Lower lobe of right lung (tissue), 2 donors: ENCODE data around the gene PALD1. TPM values are rescaled to one million over a fixed set of nuclear protein-coding genes. Genes with fewer than 3 reads are reported as not detected.

Experiments
- ATAC-seq, 2 donors: fragments of 200-7000 bp; cut with Tn5 transposase; one replicate each; pipeline ENCODE4 v1.9.1; 2020 to 2022; ENCODE audit warnings: mild to moderate bottlenecking in 2 of 2, moderate library complexity in 2 of 2
- DNase-seq: peaks from one replicate; pipeline ENCODE4 v3.0.0-alpha.2; 2020
- H3K27ac ChIP-seq: fragments of 200-600 bp; one replicate; pipeline ENCODE4 v1.8.0; 2022
- H3K27me3 ChIP-seq: fragments of 200-600 bp; one replicate; pipeline ENCODE4 v1.8.0; 2022; ENCODE audit warnings: low read depth
- H3K36me3 ChIP-seq: fragments of 200-600 bp; one replicate; pipeline ENCODE4 v1.8.0; 2022; ENCODE audit warnings: mild to moderate bottlenecking
- H3K4me1 ChIP-seq: fragments of 200-600 bp; one replicate; pipeline ENCODE4 v1.8.0; 2022
- H3K4me3 ChIP-seq: fragments of 200-600 bp; one replicate; pipeline ENCODE4 v1.8.0; 2022; ENCODE audit warnings: mild to moderate bottlenecking
- H3K9me3 ChIP-seq: fragments of 200-600 bp; one replicate; pipeline ENCODE4 v1.8.0; 2022
- intact Hi-C: fragments of 100-400 bp; cut with DNase I; formaldehyde crosslinking; loops from one replicate; pipeline ENCODE4 v1.11.0; 2022
- total RNA-seq: library from RNA; stranded (reverse); fragmentation: NEBNext Ultra II Directional; extraction: Animal tissue kit (Norgen Biotek cat#: 25700); gene quantifications from one replicate; pipeline ENCODE4 v1.2.1, GENCODE V29; 2021
- TF ChIP-seq, protein P1 (sequence below): fragments of 200-600 bp; IDR thresholded peaks from one replicate; pipeline ENCODE4 v1.8.0; 2022; ENCODE audit warnings: antibody characterized with exemption, mild to moderate bottlenecking
- donor health status: DM: no; HTN: yes; CAD: no; lungs with severe emphysema.

Gene PALD1
- total RNA-seq, 1 donor from 2014 or later, result 16.0 TPM

- no peak overlapping the region for H3K27ac ChIP-seq
- ATAC-seq (no peak), DNase-seq (no peak)
- no peaks in the 10 kb centered on the region for H3K9me3 ChIP-seq
- H3K36me3 ChIP-seq, result no peaks in the 10 kb centered on the region
- TF ChIP-seq, protein P1, sequence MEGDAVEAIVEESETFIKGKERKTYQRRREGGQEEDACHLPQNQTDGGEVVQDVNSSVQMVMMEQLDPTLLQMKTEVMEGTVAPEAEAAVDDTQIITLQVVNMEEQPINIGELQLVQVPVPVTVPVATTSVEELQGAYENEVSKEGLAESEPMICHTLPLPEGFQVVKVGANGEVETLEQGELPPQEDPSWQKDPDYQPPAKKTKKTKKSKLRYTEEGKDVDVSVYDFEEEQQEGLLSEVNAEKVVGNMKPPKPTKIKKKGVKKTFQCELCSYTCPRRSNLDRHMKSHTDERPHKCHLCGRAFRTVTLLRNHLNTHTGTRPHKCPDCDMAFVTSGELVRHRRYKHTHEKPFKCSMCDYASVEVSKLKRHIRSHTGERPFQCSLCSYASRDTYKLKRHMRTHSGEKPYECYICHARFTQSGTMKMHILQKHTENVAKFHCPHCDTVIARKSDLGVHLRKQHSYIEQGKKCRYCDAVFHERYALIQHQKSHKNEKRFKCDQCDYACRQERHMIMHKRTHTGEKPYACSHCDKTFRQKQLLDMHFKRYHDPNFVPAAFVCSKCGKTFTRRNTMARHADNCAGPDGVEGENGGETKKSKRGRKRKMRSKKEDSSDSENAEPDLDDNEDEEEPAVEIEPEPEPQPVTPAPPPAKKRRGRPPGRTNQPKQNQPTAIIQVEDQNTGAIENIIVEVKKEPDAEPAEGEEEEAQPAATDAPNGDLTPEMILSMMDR, result no peak
- peaks cover 33% of the 10 kb centered on the region for H3K4me1 ChIP-seq
- H3K27me3 ChIP-seq, result no peaks in the 10 kb centered on the region
- intact Hi-C loops, result no loop called here
- H3K4me3 ChIP-seq, result no peak overlapping the region
Measured at GRCh38 chr10:70587045-70587658, 108.6 kb downstream of the PALD1 start.

DNA sequence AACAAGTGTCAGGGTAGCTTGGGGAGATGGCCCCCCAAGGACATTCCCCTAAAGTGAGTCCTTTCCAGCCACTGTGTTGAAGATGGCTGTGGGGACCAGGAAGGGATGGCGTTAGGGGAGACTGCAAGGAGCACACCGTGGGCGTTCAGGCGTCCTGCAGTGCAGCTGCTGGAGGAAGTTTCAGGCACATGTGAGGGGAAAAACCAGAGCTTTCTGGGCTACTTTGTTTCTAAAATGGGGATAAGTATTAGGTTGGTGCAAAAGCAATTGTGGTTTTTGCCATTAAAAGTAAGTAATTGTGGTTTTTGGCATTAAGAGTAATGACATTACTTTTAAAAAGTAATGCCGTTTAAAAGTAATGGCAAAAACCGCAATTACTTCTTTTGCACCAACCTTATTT, 109.7 kb downstream of the PALD1 start:
- H3K36me3 ChIP-seq, result no peaks in the 10 kb centered on the region
- intact Hi-C loops, result no loop called here
- no peaks in the 10 kb centered on the region for H3K27me3 ChIP-seq
- DNase-seq, result no peak
- no peak overlapping the region for H3K4me3 ChIP-seq
- H3K4me1 ChIP-seq, result peaks cover 30% of the 10 kb centered on the region
- no peaks in the 10 kb centered on the region for H3K9me3 ChIP-seq
- no peak overlapping the region for H3K27ac ChIP-seq
- TF ChIP-seq, protein P1, result no peak
- no peak for ATAC-seq

- ATAC-seq, result no peak
- no peak for DNase-seq
- Histone ChIP-seq H3K4me1 (peaks cover 23% of the 10 kb centered on the region), H3K27ac (peak overlapping the region; percentile 54), H3K27me3 (no peaks in the 10 kb centered on the region), H3K9me3 (no peaks in the 10 kb centered on the region), H3K36me3 (no peaks in the 10 kb centered on the region), H3K4me3 (no peak overlapping the region)
- intact Hi-C loops, result no loop called here
- TF ChIP-seq, protein P1, result no peak
Measured at GRCh38 chr10:70588859-70589570, 110.4 kb downstream of the PALD1 start.

GRCh38 chr10:70589762-70590654, 111.4 kb downstream of the PALD1 start:
- Histone ChIP-seq H3K4me1 (peaks cover 14% of the 10 kb centered on the region), H3K4me3 (no peak overlapping the region), H3K27me3 (no peaks in the 10 kb centered on the region), H3K9me3 (no peaks in the 10 kb centered on the region), H3K36me3 (no peaks in the 10 kb centered on the region), H3K27ac (peak overlapping the region; percentile 54)
- ATAC-seq (no peak), DNase-seq (no peak)
- TF ChIP-seq, protein P1, result no peak
- intact Hi-C loops, result no loop called here

DNA sequence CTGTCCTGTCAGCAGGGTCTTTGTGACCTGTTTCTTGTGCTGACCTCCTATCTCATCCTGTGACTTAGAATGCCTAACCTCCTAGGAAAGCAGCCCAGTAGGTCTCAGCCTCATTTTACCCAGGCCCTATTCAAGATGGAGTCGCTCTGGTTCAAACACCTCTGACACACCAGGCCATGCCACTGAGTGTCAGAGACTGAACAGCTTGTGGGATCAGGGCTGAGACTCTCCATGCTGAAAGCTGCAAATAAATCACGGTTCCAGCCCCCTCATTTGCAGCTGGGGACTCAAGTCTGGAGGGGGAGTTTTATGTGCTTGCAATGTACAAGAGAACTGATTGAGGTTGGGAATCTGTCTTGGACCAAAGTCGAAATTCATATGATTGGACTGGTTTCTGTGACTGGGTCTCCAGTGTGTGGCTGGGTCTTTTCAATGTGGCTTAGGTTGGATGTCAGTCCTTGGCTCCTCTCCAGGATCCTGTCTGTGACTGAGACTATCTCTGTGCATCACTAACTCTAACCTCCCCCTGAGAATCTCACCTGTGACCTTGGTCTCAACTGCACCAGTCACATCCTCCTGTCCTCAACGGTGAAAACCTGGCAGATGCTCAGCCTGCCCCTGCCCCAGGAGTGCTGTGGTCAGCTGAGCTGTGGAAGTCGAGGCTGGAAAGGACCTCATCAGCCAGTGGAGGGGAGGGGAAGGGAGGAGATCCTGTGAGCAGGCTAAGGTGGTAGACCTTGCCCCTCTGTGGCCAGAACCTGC, 112.3 kb downstream of the PALD1 start:
- Histone ChIP-seq H3K27ac (no peak overlapping the region), H3K4me1 (peaks cover 5% of the 10 kb centered on the region), H3K9me3 (no peaks in the 10 kb centered on the region), H3K4me3 (no peak overlapping the region), H3K36me3 (no peaks in the 10 kb centered on the region), H3K27me3 (no peaks in the 10 kb centered on the region)
- no peak for ATAC-seq
- intact Hi-C loops, result no loop called here
- TF ChIP-seq, protein P1, result no peak
- DNase-seq, result no peak
